PC-3 (cell line): ENCODE results near the gene MAB21L4.

Experiments
- EZH2 ChIP-seq: fragments of 300-600 bp; sonication (generic); IDR thresholded peaks from one replicate; pipeline ENCODE4 v1.6.1; 2017; ENCODE audit warnings: antibody characterized with exemption, mild to moderate bottlenecking, low read length; ENCODE audit not compliant: unreplicated experiment
- TF ChIP-seq, protein P1 (sequence below): fragments of 300-600 bp; sonication (generic); conservative IDR thresholded peaks from 2 replicates; pipeline ENCODE4 v1.5.1; 2017; ENCODE audit warnings: antibody characterized with exemption, low read depth, mild to moderate bottlenecking, low read length

DNA sequence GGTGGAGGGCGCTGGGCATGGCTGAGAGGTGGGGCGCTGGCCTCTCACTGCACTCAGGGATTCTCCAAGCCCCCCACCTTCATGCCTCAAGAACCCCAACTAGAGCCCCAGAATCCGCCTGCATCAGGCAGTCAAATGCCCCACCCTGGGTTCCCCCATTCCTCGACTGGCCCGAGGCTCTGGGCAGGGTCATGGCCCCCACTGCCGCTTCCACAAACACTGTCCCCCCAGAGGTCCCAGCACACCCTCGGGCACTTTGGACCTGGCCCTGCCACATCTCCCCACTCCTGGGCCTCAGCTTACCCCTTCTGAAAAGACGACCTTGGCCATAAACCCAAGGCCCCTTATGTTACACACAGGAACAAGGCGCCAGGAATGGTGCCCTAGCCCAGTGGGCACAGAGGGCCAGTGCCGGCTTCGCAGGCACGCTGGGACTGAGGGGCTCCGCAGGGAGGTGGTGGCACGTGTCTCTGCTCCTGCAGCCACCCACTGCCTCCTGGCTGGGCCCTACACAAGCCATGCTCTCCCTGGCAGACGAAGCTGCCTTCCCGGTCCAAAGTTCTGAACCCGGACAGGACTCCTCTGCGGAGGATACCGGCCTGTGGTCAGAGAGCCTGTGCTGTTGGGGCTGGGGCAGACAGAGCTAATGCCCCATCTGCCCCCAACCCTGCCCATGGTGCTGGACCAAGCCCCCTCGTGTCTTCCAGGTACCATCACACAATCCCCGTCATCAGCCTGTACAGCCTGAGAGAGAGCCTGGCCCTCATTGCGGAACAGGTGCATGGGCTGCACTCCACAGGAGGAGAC lies 20.5 kb downstream of the MAB21L4 start:
- TF ChIP-seq, protein P1, sequence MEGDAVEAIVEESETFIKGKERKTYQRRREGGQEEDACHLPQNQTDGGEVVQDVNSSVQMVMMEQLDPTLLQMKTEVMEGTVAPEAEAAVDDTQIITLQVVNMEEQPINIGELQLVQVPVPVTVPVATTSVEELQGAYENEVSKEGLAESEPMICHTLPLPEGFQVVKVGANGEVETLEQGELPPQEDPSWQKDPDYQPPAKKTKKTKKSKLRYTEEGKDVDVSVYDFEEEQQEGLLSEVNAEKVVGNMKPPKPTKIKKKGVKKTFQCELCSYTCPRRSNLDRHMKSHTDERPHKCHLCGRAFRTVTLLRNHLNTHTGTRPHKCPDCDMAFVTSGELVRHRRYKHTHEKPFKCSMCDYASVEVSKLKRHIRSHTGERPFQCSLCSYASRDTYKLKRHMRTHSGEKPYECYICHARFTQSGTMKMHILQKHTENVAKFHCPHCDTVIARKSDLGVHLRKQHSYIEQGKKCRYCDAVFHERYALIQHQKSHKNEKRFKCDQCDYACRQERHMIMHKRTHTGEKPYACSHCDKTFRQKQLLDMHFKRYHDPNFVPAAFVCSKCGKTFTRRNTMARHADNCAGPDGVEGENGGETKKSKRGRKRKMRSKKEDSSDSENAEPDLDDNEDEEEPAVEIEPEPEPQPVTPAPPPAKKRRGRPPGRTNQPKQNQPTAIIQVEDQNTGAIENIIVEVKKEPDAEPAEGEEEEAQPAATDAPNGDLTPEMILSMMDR = no peak
- TF ChIP-seq EZH2 = no peak
